K562 (cell line): ENCODE results near the gene GRIK1. TPM values are rescaled to one million over a fixed set of nuclear protein-coding genes. Genes with fewer than 3 reads are reported as not detected.
A peak's percentile ranks its signal among the peaks of the same experiment; 100 is the strongest.

Experiments used
- ATAC-seq: fragments of 200-7000 bp; cut with Tn5 transposase; 3 replicates; pipeline ENCODE4 v1.9.1; 2020; ENCODE audit warnings: moderate library complexity
- BruUV-seq: library from RNA; stranded (reverse); fragments of 400-500 nt; replicated peaks from 2 replicates; lab custom pipeline; 2021; lab: Mats Ljungman, UMichigan
- CTCF ChIA-PET: fragments of 300-600 bp; formaldehyde crosslinking; extraction: SDS; loops from one replicate; lab custom pipeline; 2021; ENCODE audit warnings: low intra/inter-chr PET ratio; lab: Yijun Ruan, JAX
- POLR2A ChIA-PET: fragments of 300-600, 350-650 bp; sonication (Branson Sonifier 250); formaldehyde crosslinking; extraction: SDS; loops from one replicate; lab custom pipeline; 2021; ENCODE audit warnings: antibody characterized with exemption, inconsistent platforms; lab: Yijun Ruan, JAX
- DNase-seq, 4 experiments: peaks; one replicate each; pipeline versions ENCODE4 v3.0.0 to v3.0.0-alpha.2; 2011 to 2018; ENCODE audit warnings: low spot score in 3 of 4, mixed read lengths in 3 of 4; ENCODE audit errors: extremely low read depth in 1 of 4
- FAIRE-seq: peaks from 2 replicates; lab custom pipeline; 2011; peaks lifted over from hg19 to GRCh38; lab: Jason Lieb, UNC
- H2AFZ ChIP-seq: 2 replicates; pipeline ENCODE4 v1.6.0; 2011; ENCODE audit warnings: low read depth, low read length, control low read depth, inconsistent platforms
- H3K27ac ChIP-seq: fragments of 200-600 bp; 3 replicates; pipeline ENCODE4 v1.8.0; 2011; ENCODE audit warnings: low read depth, mild to moderate bottlenecking, control low read depth, inconsistent platforms, low read length, moderate library complexity, mixed read lengths; ENCODE audit errors: extremely low read depth
- H3K27me3 ChIP-seq, 2 experiments: fragments of 300-600 bp in 1 of 2; 2 replicates in 1 of 2; 3 replicates in 1 of 2; pipeline versions ENCODE4 v1.6.0 to v1.8.0; 2011; ENCODE audit warnings: inconsistent platforms in 2 of 2, low read length in 2 of 2, mild to moderate bottlenecking in 1 of 2, mixed read lengths in 1 of 2, moderate library complexity in 1 of 2; ENCODE audit not compliant: control insufficient read depth in 2 of 2, insufficient read depth in 2 of 2
- H3K36me3 ChIP-seq: fragments of 300-600 bp; 3 replicates; pipeline ENCODE4 v1.8.0; 2011; ENCODE audit warnings: mild to moderate bottlenecking, low read length, inconsistent platforms; ENCODE audit not compliant: control insufficient read depth, insufficient read depth
- H3K4me1 ChIP-seq, 2 experiments: fragments of 200-600 bp in 1 of 2; replicated peaks in 1 of 2; 2 replicates in 1 of 2; 3 replicates in 1 of 2; pipeline versions ENCODE4 v1.5.1 to v1.8.0; 2011; ENCODE audit warnings: inconsistent platforms in 2 of 2, low read length in 2 of 2, mild to moderate bottlenecking in 1 of 2, mixed read lengths in 1 of 2, moderate library complexity in 1 of 2; ENCODE audit not compliant: control insufficient read depth in 2 of 2, insufficient read depth in 2 of 2
- H3K4me2 ChIP-seq: 2 replicates; pipeline ENCODE4 v1.6.1; 2011; ENCODE audit warnings: low read length, control low read depth, inconsistent platforms, mixed read lengths; ENCODE audit not compliant: insufficient read depth
- H3K4me3 ChIP-seq: fragments of 200-600 bp; sonication (generic), shearing (Covaris generic); 2 replicates; pipeline ENCODE4 v1.5.1; 2016; ENCODE audit warnings: control low read depth, inconsistent platforms
- H3K79me2 ChIP-seq: fragments of 200-600 bp; 3 replicates; pipeline ENCODE4 v1.8.0; 2011; ENCODE audit warnings: low read length, inconsistent platforms; ENCODE audit not compliant: control insufficient read depth, insufficient read depth
- H3K9ac ChIP-seq, 2 experiments: 2 replicates each; pipeline versions ENCODE4 v1.6.0 to v1.6.1; 2011; ENCODE audit warnings: low read depth in 2 of 2, low read length in 2 of 2, control low read depth in 1 of 2, inconsistent platforms in 1 of 2, mild to moderate bottlenecking in 1 of 2, mixed read lengths in 1 of 2; ENCODE audit not compliant: insufficient read depth in 1 of 2
- H3K9me1 ChIP-seq: one replicate; pipeline ENCODE4 v1.6.0; 2011; ENCODE audit warnings: inconsistent platforms, mild to moderate bottlenecking, low read length, moderate library complexity; ENCODE audit not compliant: control insufficient read depth, insufficient read depth
- H3K9me3 ChIP-seq: replicated peaks from 2 replicates; pipeline ENCODE4 v1.5.1; 2011; ENCODE audit warnings: low read depth, low read length, inconsistent platforms; ENCODE audit not compliant: control insufficient read depth, insufficient read depth
- H4K20me1 ChIP-seq: replicated peaks from 2 replicates; pipeline ENCODE4 v1.6.1; 2011; ENCODE audit warnings: low read length, inconsistent platforms, mixed read lengths; ENCODE audit not compliant: control insufficient read depth, insufficient read depth
- CEBPG ChIP-seq, 3 experiments: fragments of 200-800 bp in 1 of 3; sonication (Bioruptor generic) in 1 of 3; sonication (generic) in 1 of 3; formaldehyde crosslinking in 1 of 3; IDR thresholded peaks in 2 of 3; conservative IDR thresholded peaks in 1 of 3; 2 replicates each; pipeline versions ENCODE4 v1.6.1 to v1.8.0; 2016 to 2022; ENCODE audit warnings: missing compliant biosample characterization in 2 of 3, missing genetic modification characterization in 2 of 3, mild to moderate bottlenecking in 1 of 3, missing genetic modification reagents in 1 of 3
- DMBX1 ChIP-seq: fragments of 250-450 bp; sonication (Bioruptor Pico); IDR thresholded peaks from 2 replicates; pipeline ENCODE4 v1.8.0; 2022; ENCODE audit warnings: inconsistent platforms, mild to moderate bottlenecking, moderate library complexity, borderline replicate concordance
- ZKSCAN8 ChIP-seq: fragments of 200-800 bp; sonication (Bioruptor generic); IDR thresholded peaks from 2 replicates; pipeline ENCODE4 v1.6.1; 2016; ENCODE audit warnings: missing genetic modification characterization, missing compliant biosample characterization
- WGBS: fragments of 100-300 bp; shearing (Covaris generic); methylation state at CpG from one replicate; pipeline ENCODE4 v1.1.6; 2016; ENCODE audit warnings: low coverage, mixed read lengths; ENCODE audit not compliant: insufficient coverage; ENCODE audit errors: missing lambda C conversion rate; 5-methylcytosine and 5-hydroxymethylcytosine counted together
- in situ Hi-C: fragments of 300-500 bp; cut with MboI; formaldehyde crosslinking; loops from 4 replicates; pipeline ENCODE4 v1.15.0; 2018; ENCODE audit warnings: inconsistent platforms, mixed read lengths
- intact Hi-C: fragments of 100-400 bp; cut with micrococcal nuclease; formaldehyde crosslinking; loops from 2 replicates; pipeline ENCODE4 v1.14.2; 2022
- polyA plus RNA-seq, 8 experiments: library from polyadenylated mRNA; depleted of rRNA in 4 of 8; stranded (reverse) in 5 of 8; unstranded in 3 of 8; fragments of >200 nt; fragmentation: Nextera tagmentation in 2 of 8; fragmentation: Illumina TruSeq in 1 of 8; extraction: Ambion mirVana in 2 of 8; extraction: Trizol in 1 of 8; gene quantifications; 2 replicates each; pipeline versions ENCODE4 v1.2.1 to v1.2.3, GENCODE V29; 2011 to 2014; ENCODE audit warnings: inconsistent platforms in 1 of 8, missing spikeins in 1 of 8
- total RNA-seq, 7 experiments: library from RNA; depleted of rRNA in 6 of 7; stranded (reverse); fragments of >200 nt in 6 of 7; fragmentation: Illumina TruSeq in 2 of 7; extraction: Trizol in 2 of 7; gene quantifications; 2 replicates each; pipeline versions ENCODE4 v1.2.1 to v1.2.3, GENCODE V29; 2011 to 2021; ENCODE audit warnings: low replicate concordance in 1 of 7

Gene GRIK1
- total and polyA plus RNA-seq, 9 of the 15 experiments (the other 6 are each of a cell fraction or from before 2014, with no cell fraction given), result 0.17 to 2.8 (median 0.53) TPM

- FAIRE-seq, result no peak
- H3K9ac ChIP-seq, result no peak overlapping the region
- H3K4me1 ChIP-seq, result peaks cover 5 to 64% of the 10 kb centered on the region in 2 experiments; a peak in 4 of 5 replicates
- DNase-seq, result peak in 1 of 4 experiments; percentile 6
- ATAC-seq, result no peak
- H3K4me2 ChIP-seq, result no peak overlapping the region
- ChIA-PET POLR2A (interaction anchor here (2.3 kb wide), 1 partner anchor 13 kb away, joined by 11 read pairs; no protein-coding TSS in a partner anchor), CTCF (no interaction called here)
- in situ Hi-C loops, result loop anchor here (5.0 kb wide), 1 partner anchor 330 kb away; no protein-coding TSS in a partner anchor
- WGBS, result 82% methylated on average over 4 of the region's 4 CpGs
- TF ChIP-seq ZKSCAN8 (CRISPR knock-in tag) (0 out of 2 replicates have a peak, but pooled peaks have one; percentile 18), CEBPG (CRISPR knock-in tag; IDR thresholded peaks at IDR 0.05) (no peak), CEBPG (tag; conservative IDR thresholded peaks at IDR 0.05 in 1 of 2, IDR thresholded peaks at IDR 0.05 in 1 of 2) (no peak)
- peaks cover 15% of the 10 kb centered on the region for H3K9me3 ChIP-seq
- peaks cover 13% of the 10 kb centered on the region for H3K36me3 ChIP-seq
- intact Hi-C loops, result no loop called here
- no TSS peak for BruUV-seq
- no peaks in the 10 kb centered on the region for H4K20me1 ChIP-seq
- no peak overlapping the region for H3K4me3 ChIP-seq
- H2AFZ ChIP-seq, result peak overlapping the region; percentile 57
- no peaks in the 10 kb centered on the region for H3K79me2 ChIP-seq
- no peaks in the 10 kb centered on the region for H3K27me3 ChIP-seq
- no peaks in the 10 kb centered on the region for H3K9me1 ChIP-seq
- H3K27ac ChIP-seq, result peak overlapping the region; percentile 22; the same call in 2 of the 3 replicates
These were observed 302.7 kb downstream of the GRIK1 start for GRCh38 chr21:29637134-29637533.

GRCh38 chr21:29634418-29634817 lies 305.4 kb downstream of the GRIK1 start:
- POLR2A ChIA-PET, result interaction anchor here (1.1 to 1.4 kb wide), 3 partner anchors 10 to 167 kb away, joined by 4 to 5 read pairs (median 4); no protein-coding TSS in a partner anchor
- no peak for FAIRE-seq
- H3K9me1 ChIP-seq, result no peaks in the 10 kb centered on the region
- 9% methylated on average over 4 of the region's 4 CpGs for WGBS
- peak overlapping the region; percentile 54 for H3K27ac ChIP-seq
- BruUV-seq, result no TSS peak
- H3K9ac ChIP-seq, result peak overlapping the region in 1 of 2 experiments; percentile 31; a peak in 1 of 4 replicates
- H3K9me3 ChIP-seq, result peaks cover 9% of the 10 kb centered on the region
- DNase-seq, result peak in 1 of 4 experiments; percentile 55
- in situ Hi-C loops, result no loop called here
- no peaks in the 10 kb centered on the region for H3K79me2 ChIP-seq
- peaks cover 5 to 37% of the 10 kb centered on the region in 2 experiments; a peak in 4 of 5 replicates for H3K4me1 ChIP-seq
- intact Hi-C loops, result no loop called here
- H2AFZ ChIP-seq, result peak overlapping the region; percentile 81
- ATAC-seq, result peak; percentile 65
- H3K4me3 ChIP-seq, result no peak overlapping the region
- H3K27me3 ChIP-seq, result no peaks in the 10 kb centered on the region
- H3K36me3 ChIP-seq, result peaks cover 8% of the 10 kb centered on the region
- CTCF ChIA-PET, result no interaction called here
- no peak overlapping the region for H3K4me2 ChIP-seq
- H4K20me1 ChIP-seq, result no peaks in the 10 kb centered on the region
- peak; percentile 6; the same call in 1 of the 2 replicates for TF ChIP-seq DMBX1 (CRISPR knock-in tag)
